ENCODE results near the gene SERPINB4.

Gene SERPINB4

GRCh38 chr18:63626431-63626830 is 17.6 kb downstream of the SERPINB4 start:
- H3K9me3 ChIP-seq (ENCODE audit: control insufficient read depth, insufficient read depth, low read depth, low read length) = peaks cover 44% of the 10 kb centered on the region

DNA sequence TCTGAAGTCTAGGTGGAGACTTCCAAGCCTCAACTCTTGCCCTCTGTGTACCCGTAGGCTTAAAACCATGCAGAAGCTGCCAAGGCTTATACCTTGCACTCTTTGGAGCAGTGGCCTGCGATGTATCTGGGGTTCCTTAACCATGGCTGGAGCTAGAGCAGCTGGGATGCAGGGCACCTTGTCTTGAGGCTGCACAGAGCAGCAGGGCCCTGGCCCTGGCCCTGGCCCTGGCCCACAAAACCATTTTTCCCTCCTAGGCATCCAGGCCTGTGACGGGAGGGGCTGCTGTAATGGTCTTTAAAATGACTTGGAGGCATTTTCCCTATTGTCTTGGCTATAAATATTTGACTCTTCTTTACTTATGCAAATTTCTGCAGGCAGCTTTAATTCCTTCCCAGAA is 19.2 kb downstream of the SERPINB4 start:
- Histone ChIP-seq H3K9me3 (ENCODE audit: control insufficient read depth, insufficient read depth, low read depth, low read length) (peaks cover 45% of the 10 kb centered on the region), H3K27me3 (ENCODE audit: control insufficient read depth, insufficient read depth, low read length) (no peaks in the 10 kb centered on the region), H3K36me3 (ENCODE audit: control insufficient read depth, insufficient read depth, low read length) (no peaks in the 10 kb centered on the region), H3K4me1 (ENCODE audit: control insufficient read depth, insufficient read depth, low read length) (no peaks in the 10 kb centered on the region), H3K27ac (ENCODE audit: low read depth, low read length) (no peak overlapping the region), H3K4me3 (ENCODE audit: low read depth, low read length) (no peak overlapping the region), H3K9ac (ENCODE audit: low read length) (no peak overlapping the region)

More at GRCh38 chr18:63626431-63626830, 17.6 kb downstream of the SERPINB4 start:
- Histone ChIP-seq H3K36me3 (ENCODE audit: control insufficient read depth, insufficient read depth, low read length) (no peaks in the 10 kb centered on the region), H3K4me1 (ENCODE audit: control insufficient read depth, insufficient read depth, low read length) (no peaks in the 10 kb centered on the region), H3K4me3 (ENCODE audit: low read depth, low read length) (no peak overlapping the region), H3K27me3 (ENCODE audit: control insufficient read depth, insufficient read depth, low read length) (no peaks in the 10 kb centered on the region), H3K9ac (ENCODE audit: low read length) (no peak overlapping the region), H3K27ac (ENCODE audit: low read depth, low read length) (no peak overlapping the region)

- Histone ChIP-seq H3K27ac (ENCODE audit: low read depth, low read length) (no peak overlapping the region), H3K4me1 (ENCODE audit: control insufficient read depth, insufficient read depth, low read length) (peaks cover 7% of the 10 kb centered on the region), H3K9me3 (ENCODE audit: control insufficient read depth, insufficient read depth, low read depth, low read length) (peaks cover 20% of the 10 kb centered on the region), H3K9ac (ENCODE audit: low read length) (no peak overlapping the region), H3K27me3 (ENCODE audit: control insufficient read depth, insufficient read depth, low read length) (no peaks in the 10 kb centered on the region), H3K4me3 (ENCODE audit: low read depth, low read length) (no peak overlapping the region), H3K36me3 (ENCODE audit: control insufficient read depth, insufficient read depth, low read length) (no peaks in the 10 kb centered on the region)
Observed at GRCh38 chr18:63619661-63620060, 24.4 kb downstream of the SERPINB4 start.

DNA sequence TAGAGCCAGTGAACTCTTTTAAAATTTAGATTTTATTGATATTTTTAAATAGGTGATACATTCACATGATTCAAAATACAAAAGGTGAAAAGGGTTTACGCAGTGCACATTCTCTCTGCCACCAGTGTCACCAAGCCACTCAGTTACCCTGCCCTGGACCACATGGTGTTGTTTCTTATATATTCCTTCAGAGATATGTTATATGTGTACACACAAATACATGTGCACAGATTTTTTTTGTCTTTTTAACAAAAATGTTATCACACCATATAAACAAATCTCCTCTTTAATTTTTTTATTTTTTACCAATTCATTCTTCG is 26.2 kb downstream of the SERPINB4 start:
- Histone ChIP-seq H3K9me3 (ENCODE audit: control insufficient read depth, insufficient read depth, low read depth, low read length) (peaks cover 6% of the 10 kb centered on the region; the same call in 1 of the 2 replicates), H3K9ac (ENCODE audit: low read length) (no peak overlapping the region), H3K4me3 (ENCODE audit: low read depth, low read length) (no peak overlapping the region)

GRCh38 chr18:63617049-63617914 is 26.8 kb downstream of the SERPINB4 start:
- Histone ChIP-seq H3K9ac (ENCODE audit: low read length) (no peak overlapping the region), H3K27ac (ENCODE audit: low read depth, low read length) (no peak overlapping the region), H3K4me1 (ENCODE audit: control insufficient read depth, insufficient read depth, low read length) (peaks cover 7% of the 10 kb centered on the region), H3K27me3 (ENCODE audit: control insufficient read depth, insufficient read depth, low read length) (no peaks in the 10 kb centered on the region), H3K9me3 (ENCODE audit: control insufficient read depth, insufficient read depth, low read depth, low read length) (peaks cover 6% of the 10 kb centered on the region; the same call in 1 of the 2 replicates), H3K4me3 (ENCODE audit: low read depth, low read length) (no peak overlapping the region), H3K36me3 (ENCODE audit: control insufficient read depth, insufficient read depth, low read length) (no peaks in the 10 kb centered on the region)

More for the DNA sequence above, 26.2 kb downstream of the SERPINB4 start:
- no peak overlapping the region for H3K27ac ChIP-seq (ENCODE audit: low read depth, low read length)
- peaks cover 7% of the 10 kb centered on the region for H3K4me1 ChIP-seq (ENCODE audit: control insufficient read depth, insufficient read depth, low read length)
- no peaks in the 10 kb centered on the region for H3K27me3 ChIP-seq (ENCODE audit: control insufficient read depth, insufficient read depth, low read length)
- H3K36me3 ChIP-seq (ENCODE audit: control insufficient read depth, insufficient read depth, low read length) = no peaks in the 10 kb centered on the region

DNA sequence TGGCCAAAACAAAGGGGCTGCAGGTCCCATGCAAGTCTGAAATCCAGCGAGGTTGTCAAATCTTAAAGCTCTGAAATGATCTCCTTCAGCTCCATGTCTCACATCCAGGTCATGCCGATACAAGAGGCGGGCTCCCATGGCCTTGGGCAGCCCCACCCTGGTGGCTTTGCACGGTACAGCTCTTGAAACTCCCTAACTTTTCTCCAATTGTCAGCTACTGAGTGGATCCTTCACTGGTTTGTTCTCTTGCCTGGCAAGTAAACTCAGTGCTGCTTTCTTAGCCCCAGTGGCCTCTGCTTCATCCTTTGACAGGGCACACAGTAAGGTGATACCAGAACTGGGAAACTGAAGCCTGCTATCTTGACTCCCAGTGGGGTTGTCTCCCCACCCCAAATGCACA is 30.6 kb downstream of the SERPINB4 start:
- Histone ChIP-seq H3K4me3 (ENCODE audit: low read depth, low read length) (no peak overlapping the region), H3K9me3 (ENCODE audit: control insufficient read depth, insufficient read depth, low read depth, low read length) (no peaks in the 10 kb centered on the region), H3K27me3 (ENCODE audit: control insufficient read depth, insufficient read depth, low read length) (no peaks in the 10 kb centered on the region), H3K9ac (ENCODE audit: low read length) (no peak overlapping the region), H3K36me3 (ENCODE audit: control insufficient read depth, insufficient read depth, low read length) (no peaks in the 10 kb centered on the region), H3K27ac (ENCODE audit: low read depth, low read length) (no peak overlapping the region), H3K4me1 (ENCODE audit: control insufficient read depth, insufficient read depth, low read length) (peaks cover 7% of the 10 kb centered on the region)

DNA sequence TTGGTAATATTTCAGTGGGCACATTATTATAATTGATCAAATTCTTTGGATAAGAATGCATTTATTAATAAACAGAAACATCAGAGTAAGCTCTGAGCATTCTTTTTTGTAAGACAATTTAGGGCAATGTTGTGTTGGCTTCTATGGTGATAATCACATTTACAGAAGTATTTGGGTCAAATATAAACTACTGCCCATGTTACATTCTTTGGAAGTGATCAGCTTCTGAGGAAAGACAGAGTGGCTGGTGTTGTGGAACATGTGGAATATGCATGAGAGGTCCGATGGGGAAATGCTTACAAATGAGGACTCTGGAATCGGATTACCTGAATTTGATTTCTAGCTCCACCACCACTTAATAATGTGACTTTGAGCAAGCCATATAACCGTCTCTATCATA is 37.5 kb downstream of the SERPINB4 start:
- H3K9me3 ChIP-seq (ENCODE audit: control insufficient read depth, insufficient read depth, low read depth, low read length) = no peaks in the 10 kb centered on the region
- no peak overlapping the region for H3K9ac ChIP-seq (ENCODE audit: low read length)
- no peaks in the 10 kb centered on the region for H3K4me1 ChIP-seq (ENCODE audit: control insufficient read depth, insufficient read depth, low read length)
- H3K27me3 ChIP-seq (ENCODE audit: control insufficient read depth, insufficient read depth, low read length) = no peaks in the 10 kb centered on the region
- no peaks in the 10 kb centered on the region for H3K36me3 ChIP-seq (ENCODE audit: control insufficient read depth, insufficient read depth, low read length)
- H3K27ac ChIP-seq (ENCODE audit: low read depth, low read length) = no peak overlapping the region
- H3K4me3 ChIP-seq (ENCODE audit: low read depth, low read length) = no peak overlapping the region

- Histone ChIP-seq H3K36me3 (ENCODE audit: control insufficient read depth, insufficient read depth, low read length) (no peaks in the 10 kb centered on the region), H3K9me3 (ENCODE audit: control insufficient read depth, insufficient read depth, low read depth, low read length) (no peaks in the 10 kb centered on the region), H3K9ac (ENCODE audit: low read length) (no peak overlapping the region), H3K4me3 (ENCODE audit: low read depth, low read length) (no peak overlapping the region), H3K27ac (ENCODE audit: low read depth, low read length) (no peak overlapping the region), H3K4me1 (ENCODE audit: control insufficient read depth, insufficient read depth, low read length) (no peaks in the 10 kb centered on the region), H3K27me3 (ENCODE audit: control insufficient read depth, insufficient read depth, low read length) (no peaks in the 10 kb centered on the region)
Observed at GRCh38 chr18:63604791-63605567, 39.1 kb downstream of the SERPINB4 start.

GRCh38 chr18:63603772-63604171 is 40.3 kb downstream of the SERPINB4 start:
- Histone ChIP-seq H3K9me3 (ENCODE audit: control insufficient read depth, insufficient read depth, low read depth, low read length) (no peaks in the 10 kb centered on the region), H3K36me3 (ENCODE audit: control insufficient read depth, insufficient read depth, low read length) (no peaks in the 10 kb centered on the region), H3K27ac (ENCODE audit: low read depth, low read length) (no peak overlapping the region), H3K4me1 (ENCODE audit: control insufficient read depth, insufficient read depth, low read length) (no peaks in the 10 kb centered on the region), H3K27me3 (ENCODE audit: control insufficient read depth, insufficient read depth, low read length) (no peaks in the 10 kb centered on the region), H3K9ac (ENCODE audit: low read length) (no peak overlapping the region), H3K4me3 (ENCODE audit: low read depth, low read length) (no peak overlapping the region)

- Histone ChIP-seq H3K4me3 (ENCODE audit: low read depth, low read length) (no peak overlapping the region), H3K27me3 (ENCODE audit: control insufficient read depth, insufficient read depth, low read length) (no peaks in the 10 kb centered on the region), H3K9me3 (ENCODE audit: control insufficient read depth, insufficient read depth, low read depth, low read length) (no peaks in the 10 kb centered on the region), H3K9ac (ENCODE audit: low read length) (no peak overlapping the region), H3K27ac (ENCODE audit: low read depth, low read length) (no peak overlapping the region), H3K36me3 (ENCODE audit: control insufficient read depth, insufficient read depth, low read length) (no peaks in the 10 kb centered on the region), H3K4me1 (ENCODE audit: control insufficient read depth, insufficient read depth, low read length) (no peaks in the 10 kb centered on the region)
Observed at GRCh38 chr18:63603355-63603754, 40.7 kb downstream of the SERPINB4 start.

GRCh38 chr18:63596964-63597363 is 47.1 kb downstream of the SERPINB4 start:
- Histone ChIP-seq H3K4me3 (ENCODE audit: low read depth, low read length) (no peak overlapping the region), H3K9me3 (ENCODE audit: control insufficient read depth, insufficient read depth, low read depth, low read length) (no peaks in the 10 kb centered on the region), H3K36me3 (ENCODE audit: control insufficient read depth, insufficient read depth, low read length) (no peaks in the 10 kb centered on the region), H3K9ac (ENCODE audit: low read length) (no peak overlapping the region), H3K27ac (ENCODE audit: low read depth, low read length) (no peak overlapping the region), H3K27me3 (ENCODE audit: control insufficient read depth, insufficient read depth, low read length) (no peaks in the 10 kb centered on the region), H3K4me1 (ENCODE audit: control insufficient read depth, insufficient read depth, low read length) (no peaks in the 10 kb centered on the region)

All from HUES6 (cell line).